Measurements from ENCODE around the gene TCF7L1.
"Not testable (repeated sequence)": the region's sequence is repeated elsewhere in the genome, so short reads cannot be mapped to it uniquely, and the experiment has no call there.

The TCF7L1 gene

GRCh38 chr2:85318222-85319074 lies 185.3 kb downstream of the TCF7L1 start:
- DNase-seq (ENCODE audit: low read depth in 2 of 3, low spot score in 1 of 3) = peak; percentile 30 to 41 (median 31)

GRCh38 chr2:85319796-85320195 lies 186.6 kb downstream of the TCF7L1 start:
- no peak for DNase-seq (ENCODE audit: low read depth in 2 of 3, low spot score in 1 of 3)

DNA sequence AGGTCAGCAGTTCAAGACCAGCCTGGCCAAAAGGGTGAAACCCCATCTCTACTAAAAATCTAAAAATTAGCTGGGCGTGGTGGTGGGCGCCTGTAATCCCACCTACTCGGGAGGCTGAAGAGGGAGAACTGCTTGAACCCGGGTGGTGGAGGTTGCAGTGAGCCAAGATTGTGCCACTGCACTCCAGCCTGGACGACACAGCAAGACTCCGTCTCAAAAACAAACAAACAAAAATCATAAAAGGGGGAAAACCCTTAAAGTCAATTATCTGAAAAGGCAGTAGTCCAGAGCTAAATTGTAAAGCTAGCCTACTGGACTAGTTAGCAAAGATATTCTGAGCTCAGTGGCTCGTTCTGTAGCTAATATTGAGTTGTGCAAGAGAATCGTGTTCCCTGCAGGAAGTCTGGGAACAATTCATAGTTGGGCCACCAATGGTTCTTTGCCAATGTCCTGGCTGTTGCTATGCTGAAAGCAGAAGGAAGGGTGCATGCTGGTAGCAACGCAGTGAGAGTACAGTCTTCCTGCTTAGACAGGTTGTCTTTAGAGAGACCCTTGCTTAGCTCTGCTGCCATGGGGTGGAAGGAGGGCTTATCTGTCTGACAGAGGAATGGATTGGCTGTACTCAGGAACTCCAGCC lies 190.3 kb downstream of the TCF7L1 start:
- no peak for DNase-seq (ENCODE audit: low read depth in 2 of 3, low spot score in 1 of 3)

- DNase-seq (ENCODE audit: low read depth in 2 of 3, low spot score in 1 of 3) = not testable (repeated sequence)
Measured at GRCh38 chr2:85323988-85324367, 190.8 kb downstream of the TCF7L1 start.

DNA sequence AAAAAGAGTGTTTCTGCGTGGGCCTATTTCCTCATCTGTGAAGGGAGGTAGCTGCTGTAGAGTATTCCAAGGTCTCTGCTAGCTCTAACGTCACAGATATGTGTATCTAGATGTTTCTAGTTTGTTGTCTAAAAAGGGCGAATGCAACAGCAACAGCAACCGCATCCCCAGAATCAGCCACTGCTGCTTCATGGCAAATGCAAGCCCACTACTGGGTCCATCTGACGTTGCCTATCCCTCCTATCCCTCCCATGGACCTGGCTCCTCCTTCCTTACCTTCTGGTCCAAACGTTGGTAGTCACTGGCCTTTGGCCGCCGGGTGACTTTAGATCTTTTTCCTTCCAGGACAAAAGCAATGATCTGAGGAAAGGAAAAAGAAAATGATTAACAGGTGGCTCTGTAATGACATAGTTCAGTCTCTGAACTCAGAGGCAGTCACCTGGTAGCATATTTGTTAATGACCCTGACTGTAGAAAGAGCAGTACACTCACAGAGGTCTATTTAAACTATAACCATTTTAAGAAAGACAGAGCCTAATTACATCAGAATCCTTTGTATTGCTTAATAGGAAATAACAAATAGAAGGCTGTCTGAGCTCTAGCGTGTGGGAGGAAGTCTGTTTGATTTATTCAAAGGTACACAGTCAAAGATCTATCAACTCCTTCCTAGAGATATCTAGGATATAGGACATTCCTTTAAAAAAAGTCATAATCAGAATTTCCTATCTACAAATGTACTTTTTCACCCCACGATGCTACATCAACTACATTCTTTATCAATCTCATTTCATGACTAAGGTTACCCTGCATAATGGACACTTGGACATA lies 191.7 kb downstream of the TCF7L1 start:
- no peak for DNase-seq (ENCODE audit: low read depth in 2 of 3, low spot score in 1 of 3)

DNA sequence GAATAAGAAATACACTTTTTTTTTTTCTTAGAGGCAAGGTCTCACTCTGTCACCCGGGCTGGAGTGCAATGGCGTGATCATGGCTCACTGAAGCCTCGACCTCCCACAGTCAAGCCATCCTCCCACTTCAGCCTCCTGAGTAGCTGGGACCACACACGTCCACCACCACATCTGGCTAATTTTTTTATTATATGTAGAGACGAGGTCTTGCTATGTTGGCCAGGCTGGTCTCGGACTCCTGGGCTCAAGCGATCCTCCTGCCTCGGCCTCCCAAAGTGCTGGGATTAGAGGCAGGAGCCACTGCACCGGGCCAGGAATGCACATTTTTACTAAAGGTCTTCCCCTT lies 192.2 kb downstream of the TCF7L1 start:
- DNase-seq (ENCODE audit: low read depth in 2 of 3, low spot score in 1 of 3) = no peak

GRCh38 chr2:85326406-85327159 lies 193.4 kb downstream of the TCF7L1 start:
- DNase-seq (ENCODE audit: low read depth in 2 of 3, low spot score in 1 of 3) = peak in 2 of 3 donors; percentile 29 to 44

GRCh38 chr2:85327160-85327821 lies 194.1 kb downstream of the TCF7L1 start:
- DNase-seq (ENCODE audit: low read depth in 2 of 3, low spot score in 1 of 3) = peak; percentile 32 to 40 (median 39)

GRCh38 chr2:85327822-85328617 lies 194.8 kb downstream of the TCF7L1 start, which contains the start of gene TGOLN2:
Gene TGOLN2 (minus strand): TSS chr2:85327989. CDS start chr2:85327962, 27 bp downstream.
- peak; percentile 86 to 93 (median 86) for DNase-seq (ENCODE audit: low read depth in 2 of 3, low spot score in 1 of 3)

DNA sequence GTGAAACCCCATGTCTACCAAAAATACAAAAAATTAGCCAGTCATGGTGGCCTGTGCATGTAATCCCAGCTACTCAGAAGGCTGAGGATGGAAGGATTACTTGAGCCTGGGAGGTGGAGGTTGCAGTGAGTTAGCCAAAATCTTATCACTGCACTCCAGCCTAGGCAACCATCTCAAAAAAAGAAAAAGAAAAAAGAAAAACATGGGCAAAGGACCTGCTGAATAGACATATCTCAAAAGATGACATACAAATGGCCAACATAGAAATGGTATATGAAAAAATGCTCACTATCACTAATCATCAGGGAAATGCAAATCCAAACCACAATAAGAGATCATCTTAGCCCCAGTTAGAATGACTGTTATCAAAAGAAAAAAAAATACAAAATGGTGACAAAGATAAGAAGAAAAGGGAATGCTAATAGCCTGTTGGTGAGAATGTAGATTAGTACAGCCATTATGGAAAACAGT lies 196.0 kb downstream of the TCF7L1 start:
- DNase-seq (ENCODE audit: low read depth in 2 of 3, low spot score in 1 of 3) = no peak

DNA sequence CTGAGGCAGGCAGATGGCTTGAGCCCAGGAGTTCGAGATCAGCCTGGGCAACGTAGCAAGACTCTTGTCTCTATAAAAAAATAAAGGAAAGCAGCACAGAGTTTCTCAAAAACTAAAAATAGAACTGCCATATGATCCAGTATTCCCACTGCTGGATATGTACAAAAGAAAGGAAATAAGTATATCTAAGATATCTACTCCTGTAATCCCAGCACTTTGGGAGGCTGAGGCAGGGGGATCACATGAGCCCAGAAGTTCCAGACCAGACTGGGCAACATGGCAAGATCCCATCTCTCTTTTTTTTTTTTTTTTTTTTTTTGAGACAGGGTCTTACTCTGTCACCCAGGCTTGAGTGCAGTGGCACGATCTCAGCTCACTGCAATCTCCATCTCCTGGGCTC lies 196.5 kb downstream of the TCF7L1 start:
- not testable (repeated sequence) for DNase-seq (ENCODE audit: low read depth in 2 of 3, low spot score in 1 of 3)

DNA sequence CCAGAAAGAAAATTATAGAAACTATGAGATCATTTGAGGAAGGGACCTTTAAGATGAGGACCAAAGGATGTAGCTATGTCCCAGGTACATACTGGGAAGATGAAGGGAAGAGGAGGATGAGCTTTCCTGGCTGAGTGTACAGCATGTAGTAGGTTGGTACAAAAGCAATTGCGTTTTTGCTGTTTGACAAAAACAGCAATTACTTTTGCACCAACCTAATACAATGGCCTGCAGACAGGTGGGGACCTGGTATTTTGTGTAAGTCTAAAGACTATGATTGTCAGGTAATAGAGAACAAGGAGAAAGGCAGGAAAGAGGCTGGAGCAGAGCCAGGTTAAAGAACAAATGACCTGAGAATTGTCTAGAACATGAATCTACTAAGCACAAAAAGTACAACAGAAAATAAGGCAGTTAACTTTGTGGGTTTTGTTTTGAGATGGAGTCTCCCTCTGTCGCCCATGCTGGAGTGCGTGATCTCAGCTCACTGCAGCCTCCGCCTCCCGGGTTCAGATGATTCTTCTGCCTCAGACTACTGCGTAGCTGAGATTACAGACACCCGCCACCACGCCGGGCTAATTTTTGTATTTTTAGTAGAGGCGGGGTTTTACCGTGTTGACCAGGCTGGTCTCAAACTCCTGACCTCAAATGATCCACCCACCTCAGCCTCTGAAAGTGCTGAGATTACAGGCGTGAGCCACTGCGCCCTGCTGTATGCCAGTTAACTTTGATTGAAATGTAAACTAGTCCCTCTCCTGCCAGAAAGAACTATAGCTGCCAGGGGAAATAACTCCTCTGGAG lies 197.8 kb downstream of the TCF7L1 start:
- no peak for DNase-seq (ENCODE audit: low read depth in 2 of 3, low spot score in 1 of 3)

GRCh38 chr2:85333877-85334276 lies 200.7 kb downstream of the TCF7L1 start:
- not testable (repeated sequence) for DNase-seq (ENCODE audit: low read depth in 2 of 3, low spot score in 1 of 3)

- DNase-seq (ENCODE audit: low read depth in 2 of 3, low spot score in 1 of 3) = no peak
Measured at GRCh38 chr2:85334928-85335327, 201.7 kb downstream of the TCF7L1 start.

DNA sequence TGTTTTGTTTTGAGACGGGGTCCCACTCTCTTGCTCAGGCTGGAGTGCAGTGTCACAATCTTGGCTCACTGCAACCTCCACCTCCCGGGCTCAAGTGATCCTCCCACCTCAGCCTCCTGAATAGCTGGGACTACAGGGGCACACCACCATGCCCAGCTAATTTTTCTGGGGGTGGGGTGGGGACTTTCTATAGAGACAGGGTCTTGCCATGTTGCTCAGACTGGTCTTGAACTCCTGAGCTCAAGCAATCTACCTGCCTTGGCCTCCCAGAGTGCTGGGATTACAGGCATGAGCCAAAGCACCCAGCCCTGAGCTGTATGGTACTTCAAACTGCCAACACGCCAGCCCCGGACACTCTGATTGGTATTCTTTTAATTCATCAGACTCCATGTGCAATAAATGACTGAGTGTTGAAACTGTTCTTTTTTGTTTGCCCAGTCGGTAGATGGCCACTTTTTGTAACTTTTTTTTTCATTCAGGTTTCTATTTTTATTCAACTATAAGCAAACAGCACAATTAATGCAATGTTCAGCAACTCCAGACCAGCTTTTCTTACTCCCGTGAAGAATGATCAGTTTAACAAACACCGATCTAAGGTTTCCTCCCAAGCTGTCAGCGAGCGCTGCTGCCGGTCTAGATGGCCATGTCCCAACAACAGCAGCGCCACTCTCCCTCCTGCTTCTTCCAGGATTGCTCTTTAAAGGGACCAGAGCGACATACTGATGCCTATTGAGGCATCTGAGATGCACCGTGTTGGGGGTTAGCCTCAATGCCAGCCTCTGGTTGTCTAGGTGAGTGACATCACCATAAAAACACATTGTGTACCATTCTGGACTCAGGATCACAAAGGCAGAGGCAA lies 207.1 kb downstream of the TCF7L1 start:
- no peak for DNase-seq (ENCODE audit: low read depth in 2 of 3, low spot score in 1 of 3)

DNA sequence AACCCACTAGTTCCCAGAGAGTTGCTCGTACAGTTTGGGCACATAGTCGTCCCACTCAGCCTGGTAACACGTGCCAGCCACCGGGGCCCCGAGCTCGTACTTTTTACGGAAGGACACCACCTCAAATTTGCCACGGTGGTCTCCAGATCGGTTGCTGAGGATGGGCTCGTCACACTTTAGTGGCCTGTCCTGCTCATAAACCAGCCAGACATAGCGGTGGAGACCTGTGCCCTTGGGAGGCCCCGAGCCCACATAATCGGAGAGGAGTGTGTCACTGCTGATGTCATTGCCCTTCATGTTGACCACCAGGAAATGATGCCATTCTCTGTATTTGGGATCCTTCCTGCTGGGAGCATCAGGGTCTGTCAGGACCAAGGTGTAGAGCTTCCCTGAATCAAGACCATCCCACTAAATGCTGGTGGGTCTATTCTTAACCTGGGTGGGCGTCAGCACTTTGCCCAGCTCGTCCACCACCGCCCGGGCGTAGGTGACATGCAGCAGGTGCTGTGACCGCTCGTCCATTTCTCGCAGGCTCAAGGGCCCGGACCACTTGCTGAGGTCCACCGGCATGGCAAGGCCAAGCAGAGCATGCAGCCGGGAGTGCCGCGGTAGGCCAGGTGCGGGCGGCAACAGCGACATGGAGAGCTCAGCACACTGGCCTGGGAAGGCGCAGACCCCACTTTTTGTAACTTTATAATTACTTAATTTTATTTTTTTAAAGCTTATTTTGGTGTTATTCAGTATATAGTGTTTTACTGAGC lies 208.3 kb downstream of the TCF7L1 start:
- DNase-seq (ENCODE audit: low read depth in 2 of 3, low spot score in 1 of 3) = no peak

- no peak for DNase-seq (ENCODE audit: low read depth in 2 of 3, low spot score in 1 of 3)
Measured at GRCh38 chr2:85342156-85342555, 209.0 kb downstream of the TCF7L1 start.
